ENCODE results near the gene LTA4H.
"Not testable (repeated sequence)": the region's sequence is repeated elsewhere in the genome, so short reads cannot be mapped to it uniquely, and the experiment has no call there.

GRCh38 chr12:95969116-95969515 is 66.3 kb downstream of the LTA4H start:
- not testable (repeated sequence) for TF ChIP-seq POLR2A, CTCF, POLR2AphosphoS5 (IDR thresholded peaks at IDR 0.05)

Data from gastroesophageal sphincter (tissue), 3 donors.